ENCODE data around the gene ZNF22.

DNA sequence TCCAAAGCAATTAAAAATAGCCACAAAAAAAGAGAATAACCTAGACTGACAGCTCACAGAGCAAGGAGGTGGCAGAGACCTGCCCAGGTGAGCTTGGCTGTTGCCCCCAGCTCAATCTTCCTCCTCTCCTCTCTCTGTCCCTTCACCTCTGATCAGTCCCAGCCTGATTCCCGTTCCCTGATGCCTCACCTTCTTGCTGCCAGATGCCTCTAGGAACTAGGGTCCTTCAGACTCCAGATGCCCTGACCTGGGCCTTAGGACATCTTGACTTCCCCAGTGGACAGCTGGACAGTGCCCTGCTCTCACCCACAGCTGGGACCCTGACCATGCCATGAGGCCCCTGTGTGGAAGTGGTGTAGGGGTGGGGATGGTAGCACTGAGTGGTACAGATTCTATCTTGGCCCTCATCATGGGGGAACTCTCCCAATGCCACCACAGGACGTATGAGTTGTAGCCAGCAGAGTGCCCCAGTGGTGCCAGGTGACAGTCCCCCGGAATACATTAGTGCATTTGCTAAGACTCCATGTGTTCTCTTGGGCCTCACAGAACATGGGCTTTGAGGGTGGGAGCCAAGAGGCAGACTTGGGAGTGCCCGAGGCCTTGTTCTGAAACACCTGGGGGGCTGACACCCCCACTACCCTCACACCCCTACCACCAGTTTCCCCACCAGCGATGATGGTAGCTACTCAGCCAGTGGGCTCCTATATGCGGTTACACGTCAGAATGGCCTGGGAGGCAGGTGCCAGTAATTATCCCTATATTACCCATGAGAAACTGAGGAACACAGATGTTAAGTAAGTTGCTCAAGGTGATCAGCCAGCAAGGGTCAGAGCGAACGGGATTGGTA, 24.1 kb upstream of the ZNF22 start:
- TF ChIP-seq, protein P1, sequence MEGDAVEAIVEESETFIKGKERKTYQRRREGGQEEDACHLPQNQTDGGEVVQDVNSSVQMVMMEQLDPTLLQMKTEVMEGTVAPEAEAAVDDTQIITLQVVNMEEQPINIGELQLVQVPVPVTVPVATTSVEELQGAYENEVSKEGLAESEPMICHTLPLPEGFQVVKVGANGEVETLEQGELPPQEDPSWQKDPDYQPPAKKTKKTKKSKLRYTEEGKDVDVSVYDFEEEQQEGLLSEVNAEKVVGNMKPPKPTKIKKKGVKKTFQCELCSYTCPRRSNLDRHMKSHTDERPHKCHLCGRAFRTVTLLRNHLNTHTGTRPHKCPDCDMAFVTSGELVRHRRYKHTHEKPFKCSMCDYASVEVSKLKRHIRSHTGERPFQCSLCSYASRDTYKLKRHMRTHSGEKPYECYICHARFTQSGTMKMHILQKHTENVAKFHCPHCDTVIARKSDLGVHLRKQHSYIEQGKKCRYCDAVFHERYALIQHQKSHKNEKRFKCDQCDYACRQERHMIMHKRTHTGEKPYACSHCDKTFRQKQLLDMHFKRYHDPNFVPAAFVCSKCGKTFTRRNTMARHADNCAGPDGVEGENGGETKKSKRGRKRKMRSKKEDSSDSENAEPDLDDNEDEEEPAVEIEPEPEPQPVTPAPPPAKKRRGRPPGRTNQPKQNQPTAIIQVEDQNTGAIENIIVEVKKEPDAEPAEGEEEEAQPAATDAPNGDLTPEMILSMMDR (IDR thresholded peaks at IDR 0.05): no peak
- TF ChIP-seq POLR2AphosphoS5 (IDR thresholded peaks at IDR 0.05) (peak in 1 of 3 donors; percentile 49), EP300 (IDR thresholded peaks at IDR 0.05) (no peak), POLR2A (IDR thresholded peaks at IDR 0.05) (no peak)

Measured in stomach (tissue), 4 donors.